Neural progenitor cell (in vitro differentiated cells): ENCODE results near the gene HNRNPH2. TPM values are rescaled to one million over a fixed set of nuclear protein-coding genes. Genes with fewer than 3 reads are reported as not detected.
A peak's percentile ranks its signal among the peaks of the same experiment; 100 is the strongest.

Source experiments
- DNase-seq: peaks from one replicate; pipeline ENCODE4 v3.0.0-alpha.2; 2016; ENCODE audit warnings: low spot score
- H2AFZ ChIP-seq: fragments of 200-600 bp; sonication (generic); replicated peaks from 2 replicates; pipeline ENCODE4 v1.6.1; 2016; ENCODE audit warnings: antibody characterized with exemption
- H3F3A ChIP-seq: fragments of 200-600 bp; sonication (generic); 2 replicates; pipeline ENCODE4 v1.6.1; 2016; ENCODE audit warnings: antibody characterized with exemption, low read depth
- H3K27ac ChIP-seq: fragments of 200-600 bp; sonication (generic); 2 replicates; pipeline ENCODE4 v1.5.1; 2016; ENCODE audit warnings: mild to moderate bottlenecking
- H3K27me3 ChIP-seq: fragments of 200-600 bp; sonication (generic); 2 replicates; pipeline ENCODE4 v1.6.1; 2016; ENCODE audit warnings: mild to moderate bottlenecking, moderate library complexity
- H3K36me3 ChIP-seq: fragments of 200-600 bp; sonication (generic); 2 replicates; pipeline ENCODE4 v1.5.1; 2016
- H3K4me1 ChIP-seq: fragments of 200-600 bp; sonication (generic); 2 replicates; pipeline ENCODE4 v1.6.1; 2016; ENCODE audit warnings: mixed run types
- H3K4me2 ChIP-seq: fragments of 200-600 bp; sonication (generic); 2 replicates; pipeline ENCODE4 v1.6.1; 2016
- H3K4me3 ChIP-seq: fragments of 200-600 bp; sonication (generic); 2 replicates; pipeline ENCODE4 v1.5.1; 2016
- H3K79me2 ChIP-seq: fragments of 200-600 bp; sonication (generic); 2 replicates; pipeline ENCODE4 v1.6.1; 2016; ENCODE audit warnings: low read depth
- H3K9ac ChIP-seq: fragments of 200-600 bp; sonication (generic); 2 replicates; pipeline ENCODE4 v1.6.1; 2016
- H3K9me3 ChIP-seq: fragments of 200-600 bp; sonication (generic); 2 replicates; pipeline ENCODE4 v1.5.1; 2016; ENCODE audit warnings: low read depth
- H4K20me1 ChIP-seq: fragments of 200-600 bp; sonication (generic); 2 replicates; pipeline ENCODE4 v1.6.1; 2016; ENCODE audit warnings: low read depth
- H3K27ac Mint-ChIP-seq: 3 replicates; pipeline ENCODE4 v1.8.0; 2021; ENCODE audit warnings: mixed read lengths
- H3K27me3 Mint-ChIP-seq: 2 replicates; pipeline ENCODE4 v1.8.0; 2022; ENCODE audit warnings: low read depth, mild to moderate bottlenecking, inconsistent platforms, moderate library complexity, mixed read lengths; ENCODE audit not compliant: insufficient read depth
- H3K36me3 Mint-ChIP-seq: 3 replicates; pipeline ENCODE4 v1.8.0; 2021; ENCODE audit warnings: mixed read lengths
- H3K4me1 Mint-ChIP-seq: 3 replicates; pipeline ENCODE4 v1.8.0; 2021; ENCODE audit warnings: mixed read lengths
- H3K4me3 Mint-ChIP-seq: 3 replicates; pipeline ENCODE4 v1.8.0; 2021; ENCODE audit warnings: mild to moderate bottlenecking, moderate library complexity, mixed read lengths
- H3K9me3 Mint-ChIP-seq: 3 replicates; pipeline ENCODE4 v1.8.0; 2020; ENCODE audit warnings: mixed read lengths
- EZH2 ChIP-seq: fragments of 200-600 bp; sonication (generic); IDR thresholded peaks from 2 replicates; pipeline ENCODE4 v1.6.1; 2017; ENCODE audit warnings: antibody characterized with exemption, mild to moderate bottlenecking, moderate library complexity
- EZH2phosphoT487 ChIP-seq: fragments of 200-600 bp; sonication (generic); IDR thresholded peaks from 2 replicates; pipeline ENCODE4 v1.6.1; 2017; ENCODE audit warnings: antibody characterized with exemption
- total RNA-seq: library from RNA; depleted of rRNA; stranded (reverse); fragments of >200 nt; gene quantifications from 2 replicates; pipeline ENCODE4 v1.2.3, GENCODE V29; 2015; ENCODE audit warnings: low replicate concordance
- TF ChIP-seq, protein P1 (sequence below): fragments of 200-600 bp; sonication (generic); IDR thresholded peaks from 2 replicates; pipeline ENCODE4 v1.5.1; 2017; ENCODE audit warnings: antibody characterized with exemption, mild to moderate bottlenecking

The HNRNPH2 gene
- total RNA-seq, 1 donor from 2014 or later: 93.3 TPM

DNA sequence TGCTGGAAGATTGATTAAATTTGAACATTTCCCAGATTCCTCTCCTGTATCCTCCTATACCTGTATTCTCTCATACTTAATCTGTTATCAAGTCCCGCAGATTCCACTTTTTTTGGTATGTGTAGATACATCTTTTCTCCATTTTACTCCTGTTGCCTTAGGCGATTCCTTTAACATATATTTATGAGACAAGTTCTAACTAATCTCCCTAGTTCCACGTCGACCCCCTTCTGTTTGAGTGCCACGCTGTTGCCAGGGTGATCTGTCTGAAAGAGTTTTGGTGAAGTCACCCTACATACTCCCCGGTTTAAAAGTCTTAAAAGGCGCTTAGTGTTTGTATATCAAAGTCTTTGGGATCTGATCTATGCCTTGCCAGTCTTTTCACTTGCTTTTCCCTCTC, 2.4 kb downstream of the HNRNPH2 start:
- H3K36me3 ChIP-seq: no peaks in the 10 kb centered on the region
- H3K36me3 Mint-ChIP-seq: no peaks in the 10 kb centered on the region
- peaks cover 17% of the 10 kb centered on the region for H3K4me1 Mint-ChIP-seq
- peak overlapping the region; percentile 74 for H3K4me2 ChIP-seq
- no peak overlapping the region for H2AFZ ChIP-seq
- H3K79me2 ChIP-seq: peaks cover 66% of the 10 kb centered on the region
- H3K9ac ChIP-seq: no peak overlapping the region
- DNase-seq: no peak
- peak overlapping the region; percentile 58 for H3K4me3 Mint-ChIP-seq
- H3K27me3 Mint-ChIP-seq: peaks cover 7% of the 10 kb centered on the region
- H3K4me3 ChIP-seq: no peak overlapping the region
- H3K27ac Mint-ChIP-seq: no peak overlapping the region
- no peaks in the 10 kb centered on the region for H3K27me3 ChIP-seq
- H3K27ac ChIP-seq: no peak overlapping the region
- no peaks in the 10 kb centered on the region for H3K4me1 ChIP-seq
- H3F3A ChIP-seq: peaks cover 13% of the 10 kb centered on the region
- no peaks in the 10 kb centered on the region for H3K9me3 ChIP-seq
- H3K9me3 Mint-ChIP-seq: peaks cover 2% of the 10 kb centered on the region
- TF ChIP-seq, protein P1, sequence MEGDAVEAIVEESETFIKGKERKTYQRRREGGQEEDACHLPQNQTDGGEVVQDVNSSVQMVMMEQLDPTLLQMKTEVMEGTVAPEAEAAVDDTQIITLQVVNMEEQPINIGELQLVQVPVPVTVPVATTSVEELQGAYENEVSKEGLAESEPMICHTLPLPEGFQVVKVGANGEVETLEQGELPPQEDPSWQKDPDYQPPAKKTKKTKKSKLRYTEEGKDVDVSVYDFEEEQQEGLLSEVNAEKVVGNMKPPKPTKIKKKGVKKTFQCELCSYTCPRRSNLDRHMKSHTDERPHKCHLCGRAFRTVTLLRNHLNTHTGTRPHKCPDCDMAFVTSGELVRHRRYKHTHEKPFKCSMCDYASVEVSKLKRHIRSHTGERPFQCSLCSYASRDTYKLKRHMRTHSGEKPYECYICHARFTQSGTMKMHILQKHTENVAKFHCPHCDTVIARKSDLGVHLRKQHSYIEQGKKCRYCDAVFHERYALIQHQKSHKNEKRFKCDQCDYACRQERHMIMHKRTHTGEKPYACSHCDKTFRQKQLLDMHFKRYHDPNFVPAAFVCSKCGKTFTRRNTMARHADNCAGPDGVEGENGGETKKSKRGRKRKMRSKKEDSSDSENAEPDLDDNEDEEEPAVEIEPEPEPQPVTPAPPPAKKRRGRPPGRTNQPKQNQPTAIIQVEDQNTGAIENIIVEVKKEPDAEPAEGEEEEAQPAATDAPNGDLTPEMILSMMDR: no peak
- TF ChIP-seq EZH2phosphoT487 (no peak), EZH2 (no peak)
- H4K20me1 ChIP-seq: no peaks in the 10 kb centered on the region

- Histone ChIP-seq H3K27me3 (no peaks in the 10 kb centered on the region), H3K79me2 (peaks cover 52% of the 10 kb centered on the region), H3K4me2 (no peak overlapping the region), H3K4me1 (no peaks in the 10 kb centered on the region), H3K9me3 (no peaks in the 10 kb centered on the region), H3F3A (peaks cover 13% of the 10 kb centered on the region), H3K4me3 (no peak overlapping the region), H3K36me3 (no peaks in the 10 kb centered on the region), H2AFZ (no peak overlapping the region), H3K9ac (no peak overlapping the region), H4K20me1 (no peaks in the 10 kb centered on the region), H3K27ac (no peak overlapping the region)
- TF ChIP-seq EZH2 (no peak), EZH2phosphoT487 (no peak)
- TF ChIP-seq, protein P1: no peak
- Mint-ChIP-seq H3K4me1 (peaks cover 19% of the 10 kb centered on the region), H3K36me3 (no peaks in the 10 kb centered on the region), H3K9me3 (peaks cover 2% of the 10 kb centered on the region), H3K4me3 (no peak overlapping the region), H3K27ac (no peak overlapping the region), H3K27me3 (peaks cover 9% of the 10 kb centered on the region)
- no peak for DNase-seq
Measured at GRCh38 chrX:101411984-101412383, 4.0 kb downstream of the HNRNPH2 start.

DNA sequence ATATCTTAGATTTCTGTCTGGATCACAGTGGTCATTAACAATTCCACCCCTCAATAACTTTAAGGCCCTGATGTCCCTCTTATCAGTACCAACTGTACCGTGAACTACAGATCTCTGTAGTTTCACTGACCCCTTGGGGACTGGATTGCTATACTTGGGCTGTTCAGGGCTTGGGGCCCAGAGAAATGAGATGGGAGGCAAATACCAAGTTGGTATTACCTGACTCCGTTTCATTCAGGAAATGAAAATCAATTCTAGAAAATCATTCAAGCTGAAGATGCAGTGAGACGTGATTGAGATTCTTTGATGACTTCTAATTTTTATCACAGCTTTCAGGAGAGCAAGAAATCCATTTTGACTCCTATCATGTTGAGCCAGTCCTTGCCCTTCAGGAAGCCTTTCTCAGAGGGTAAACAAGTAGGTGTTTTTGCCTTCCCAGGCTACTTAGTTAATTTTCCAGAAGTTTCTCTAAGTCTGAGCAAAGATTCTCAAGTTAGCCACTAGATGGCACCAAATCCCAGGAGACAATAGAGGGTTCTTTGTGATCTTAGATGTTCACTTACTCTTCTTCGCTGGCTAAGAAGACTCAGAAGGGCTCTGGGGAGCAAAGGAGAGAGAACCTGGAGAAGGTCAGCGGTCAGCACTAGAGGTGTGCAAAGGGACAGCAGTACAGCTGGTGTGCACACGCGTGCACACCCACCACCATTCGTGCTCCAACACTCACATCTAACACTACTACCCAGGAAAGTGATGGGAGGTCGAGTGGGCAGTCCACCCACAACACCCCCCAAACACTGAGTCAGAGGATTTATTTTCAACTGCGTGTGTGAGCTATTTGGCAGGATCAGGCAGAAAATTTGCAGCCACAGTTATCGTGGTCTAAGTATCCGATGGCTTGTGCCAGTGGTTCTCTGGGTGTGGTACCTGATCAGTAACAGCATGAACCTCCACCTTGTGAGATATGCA, 7.4 kb downstream of the HNRNPH2 start:
- no peak overlapping the region for H3K4me2 ChIP-seq
- H3K9me3 ChIP-seq: peaks cover 5% of the 10 kb centered on the region
- H3K27ac ChIP-seq: no peak overlapping the region
- Mint-ChIP-seq H3K27ac (peak overlapping the region; percentile 86), H3K9me3 (peaks cover 2% of the 10 kb centered on the region), H3K4me1 (peaks cover 25% of the 10 kb centered on the region), H3K4me3 (peak overlapping the region; percentile 7), H3K36me3 (no peaks in the 10 kb centered on the region), H3K27me3 (peaks cover 14% of the 10 kb centered on the region)
- H3K27me3 ChIP-seq: no peaks in the 10 kb centered on the region
- no peak overlapping the region for H3K4me3 ChIP-seq
- no peak for TF ChIP-seq EZH2phosphoT487
- no peak for TF ChIP-seq EZH2
- TF ChIP-seq, protein P1: peak; percentile 72
- peak; percentile 67 for DNase-seq
- peaks cover 25% of the 10 kb centered on the region for H3K79me2 ChIP-seq
- no peak overlapping the region for H3K9ac ChIP-seq
- no peaks in the 10 kb centered on the region for H4K20me1 ChIP-seq
- H3K36me3 ChIP-seq: no peaks in the 10 kb centered on the region
- peaks cover 3% of the 10 kb centered on the region for H3K4me1 ChIP-seq
- H3F3A ChIP-seq: peaks cover 13% of the 10 kb centered on the region
- H2AFZ ChIP-seq: no peak overlapping the region
